ENCODE measurements around the gene C1orf159.
"Not testable (repeated sequence)": the region's sequence is repeated elsewhere in the genome, so short reads cannot be mapped to it uniquely, and the experiment has no call there.

Gene C1orf159

DNA sequence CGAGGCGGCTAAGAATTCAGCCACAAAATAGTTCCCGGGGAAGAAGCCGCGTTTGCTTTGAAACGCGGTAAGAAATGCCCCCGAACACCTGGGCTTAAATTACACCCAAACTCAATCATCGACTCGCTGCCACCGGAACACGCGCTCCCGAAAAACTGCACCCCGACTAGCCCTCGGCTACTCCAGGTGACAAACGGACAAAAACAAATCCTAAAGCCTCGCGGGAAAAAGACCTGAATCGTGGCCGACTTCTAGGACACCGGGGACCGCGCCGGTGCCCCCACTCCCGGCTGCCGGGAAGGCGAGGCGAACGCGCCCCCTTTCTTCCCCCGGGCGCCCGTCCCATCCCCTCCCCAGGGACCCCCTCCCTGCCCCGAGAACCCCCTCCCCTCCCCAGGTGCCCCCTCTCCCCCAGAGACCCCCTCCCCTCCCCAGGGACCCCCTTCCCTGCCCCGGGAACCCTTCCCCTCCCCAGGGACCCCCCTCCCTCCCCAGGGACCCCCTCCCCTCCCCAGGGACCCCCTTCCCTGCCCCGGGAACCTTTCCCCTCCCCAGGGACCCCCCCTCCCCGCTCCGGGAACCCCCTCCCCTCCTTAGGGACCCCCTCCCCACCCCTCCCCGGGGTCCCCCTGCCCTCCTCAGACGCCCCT is 628 bp downstream of the C1orf159 start:
- DNase-seq, result no peak

DNA sequence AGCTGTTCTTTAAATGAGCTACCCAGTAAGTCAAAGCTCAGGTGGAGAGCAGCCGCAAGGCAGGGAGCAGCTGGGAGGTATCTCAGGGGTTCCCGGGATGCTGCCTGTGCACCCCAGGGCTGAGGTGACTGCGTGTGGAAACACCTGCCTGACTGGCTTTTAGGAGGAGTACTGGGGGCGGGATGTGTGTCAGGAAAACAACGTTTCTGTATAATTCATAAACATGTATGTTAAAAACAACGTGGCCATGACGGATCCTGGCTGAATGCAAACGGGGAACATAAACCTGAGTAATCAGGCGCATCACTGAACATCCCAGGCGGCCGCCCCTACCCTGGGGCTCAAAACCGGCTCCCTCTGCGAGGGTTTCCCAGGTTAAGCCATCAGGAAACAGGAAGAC is 1.5 kb downstream of the C1orf159 start:
- DNase-seq, result no peak

DNA sequence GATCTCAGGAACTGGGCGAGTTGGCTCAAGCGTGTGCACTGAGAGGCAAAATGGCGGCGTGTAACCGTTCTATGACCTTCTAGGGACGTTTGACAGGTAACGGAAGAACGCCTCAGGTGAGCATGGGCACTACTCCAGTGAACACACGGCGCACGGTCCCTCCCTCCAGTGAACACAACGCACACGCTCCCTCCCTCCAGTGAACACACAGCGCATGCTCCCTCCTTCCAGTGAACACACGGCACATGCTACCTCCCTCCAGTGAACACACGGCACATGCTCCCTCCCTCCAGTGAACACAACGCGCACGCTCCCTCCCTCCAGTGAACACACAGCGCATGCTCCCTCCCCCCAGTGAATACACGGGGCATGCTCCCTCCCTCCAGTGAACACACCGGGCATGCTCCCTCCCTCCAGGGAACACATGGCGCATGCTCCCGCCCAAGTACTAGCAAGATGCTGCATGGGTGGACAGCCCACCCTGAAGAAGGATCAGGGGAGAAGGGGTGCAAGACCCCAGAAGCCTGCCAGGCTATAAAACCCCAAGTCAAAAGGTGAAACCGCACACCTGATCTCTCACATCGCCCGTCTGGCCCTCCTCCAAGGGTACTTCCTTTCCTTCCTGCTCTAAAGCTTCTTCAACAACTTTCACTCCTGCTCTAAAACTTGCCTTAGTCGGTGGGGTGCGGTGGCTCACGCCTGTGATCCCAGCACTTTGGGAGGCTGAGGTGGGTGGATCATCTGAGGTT is 3.5 kb downstream of the C1orf159 start:
- no peak for DNase-seq

DNA sequence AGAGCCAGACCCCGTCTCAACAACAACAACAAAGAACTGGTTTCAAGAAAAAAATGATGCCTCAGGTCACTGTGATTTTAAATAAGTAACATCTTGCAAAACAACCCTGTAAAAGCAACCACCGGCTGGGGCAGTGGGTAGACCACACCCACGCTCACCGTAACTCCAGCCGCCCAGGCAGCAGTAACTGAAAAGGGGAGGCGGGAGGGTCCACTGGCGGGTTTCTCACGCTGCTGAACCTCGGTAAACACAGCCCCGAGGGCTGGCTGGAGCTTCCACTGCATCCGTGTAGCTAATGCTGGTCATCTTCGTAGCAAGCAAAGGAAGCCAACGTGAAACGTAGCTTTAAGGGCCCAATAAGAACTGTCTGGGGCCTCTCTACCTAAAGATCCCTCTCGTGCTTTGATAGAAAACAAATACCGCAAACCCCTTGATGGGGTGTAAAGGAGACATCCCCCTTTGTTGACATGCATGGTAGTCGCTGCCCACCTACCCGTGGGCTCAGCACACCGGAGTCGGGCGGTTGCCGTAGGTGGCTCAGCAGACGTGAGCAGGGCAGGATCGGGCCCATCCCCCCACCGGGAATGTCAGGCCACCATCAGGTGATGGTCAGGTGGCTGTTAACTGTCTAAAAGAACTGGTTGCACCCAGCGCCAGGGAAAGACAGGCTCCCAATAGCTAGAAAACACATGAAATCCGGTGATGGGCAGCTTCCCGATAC is 4.2 kb downstream of the C1orf159 start:
- DNase-seq, result no peak

DNA sequence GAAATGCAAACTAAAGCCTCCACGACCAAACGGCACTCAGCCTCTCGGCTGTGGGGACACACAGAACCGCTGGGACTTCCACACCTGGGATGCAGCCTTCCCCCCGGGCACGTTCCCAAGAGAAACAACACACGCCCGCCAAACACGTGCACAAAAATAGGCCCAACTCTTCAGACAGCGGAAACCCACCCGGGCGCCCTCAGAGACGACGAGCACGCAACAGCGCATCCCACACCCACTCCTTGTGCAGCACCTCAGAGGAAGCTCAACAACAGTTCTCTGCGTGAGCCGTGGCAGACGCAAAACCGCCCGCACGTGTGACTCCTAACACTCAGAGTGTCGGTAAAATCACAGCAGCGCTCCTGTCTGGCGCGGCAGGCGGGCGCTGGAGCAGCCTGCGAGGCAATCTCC is 5.3 kb downstream of the C1orf159 start:
- DNase-seq, result no peak

DNA sequence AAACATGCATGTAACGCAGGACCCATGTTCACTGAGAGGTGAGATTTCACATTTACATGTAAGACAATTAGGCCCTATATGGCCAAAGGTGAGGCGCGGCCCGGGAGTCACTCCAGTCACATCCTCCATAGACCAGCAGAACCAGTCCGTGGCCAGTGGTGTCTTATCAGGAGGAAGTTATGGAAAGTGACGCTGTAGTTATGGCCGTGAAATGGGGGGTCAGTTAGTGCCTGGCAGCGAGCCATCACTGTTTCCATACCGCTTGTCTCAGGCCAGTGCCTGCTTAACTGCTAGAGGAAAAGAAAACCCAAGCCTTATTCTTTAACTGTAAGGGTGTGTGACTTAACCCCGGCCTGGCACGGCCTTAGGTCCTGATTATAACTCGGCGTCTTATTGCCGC is 6.1 kb downstream of the C1orf159 start:
- DNase-seq, result no peak

DNA sequence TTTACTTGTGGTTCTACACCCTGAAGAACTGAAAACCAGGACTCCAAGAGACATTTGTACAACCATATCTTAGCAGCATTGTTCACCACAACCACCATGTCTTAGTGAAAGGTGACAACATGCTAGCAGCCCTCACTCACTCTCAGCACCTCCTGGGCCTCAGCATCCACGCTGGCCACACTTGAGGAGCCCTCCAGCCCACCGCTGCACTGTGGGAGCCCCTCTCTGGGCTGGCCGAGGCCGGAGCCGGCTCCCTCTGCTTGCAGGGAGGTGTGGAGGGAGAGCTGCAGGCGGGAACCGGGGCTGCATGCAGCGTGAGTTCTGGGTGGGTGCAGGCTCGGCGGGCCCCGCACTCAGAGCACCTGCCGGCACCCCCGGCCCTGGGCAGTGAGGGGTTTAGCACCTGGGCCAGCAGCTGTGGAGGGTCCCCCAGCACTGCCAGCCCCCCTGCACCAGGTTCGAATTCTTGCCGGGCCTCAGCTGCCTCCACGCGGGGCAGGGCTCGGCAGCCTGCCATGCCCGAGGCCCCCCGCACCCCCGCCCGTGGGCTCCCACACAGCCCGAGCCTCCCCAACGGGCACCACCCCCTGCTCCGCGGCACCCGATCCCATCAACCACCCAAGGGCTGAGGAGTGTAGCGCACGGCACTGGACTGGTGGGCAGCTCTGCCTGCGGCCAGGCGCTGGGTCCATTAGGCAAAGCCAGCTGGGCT is 9.2 kb downstream of the C1orf159 start:
- no peak for DNase-seq

DNA sequence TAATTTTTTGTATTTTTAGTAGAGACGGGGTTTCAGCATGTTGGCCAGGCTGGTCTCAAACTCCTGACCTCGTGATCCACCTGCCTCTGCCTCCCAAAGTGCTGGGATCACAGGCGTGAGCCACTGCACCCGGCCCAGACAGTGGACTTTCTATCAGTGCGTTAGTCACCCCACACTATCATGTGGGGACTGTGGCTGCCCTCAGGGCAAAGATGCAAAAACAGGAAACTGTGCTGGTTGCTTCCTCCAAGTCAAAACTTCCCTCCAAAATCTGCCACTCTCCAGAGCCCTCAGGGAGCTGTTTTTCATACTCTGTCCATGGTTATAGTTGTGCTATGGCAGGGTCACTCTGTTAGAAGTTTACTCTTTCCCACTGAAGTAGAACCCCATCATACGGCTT is 11.7 kb downstream of the C1orf159 start:
- DNase-seq, result not testable (repeated sequence)

DNA sequence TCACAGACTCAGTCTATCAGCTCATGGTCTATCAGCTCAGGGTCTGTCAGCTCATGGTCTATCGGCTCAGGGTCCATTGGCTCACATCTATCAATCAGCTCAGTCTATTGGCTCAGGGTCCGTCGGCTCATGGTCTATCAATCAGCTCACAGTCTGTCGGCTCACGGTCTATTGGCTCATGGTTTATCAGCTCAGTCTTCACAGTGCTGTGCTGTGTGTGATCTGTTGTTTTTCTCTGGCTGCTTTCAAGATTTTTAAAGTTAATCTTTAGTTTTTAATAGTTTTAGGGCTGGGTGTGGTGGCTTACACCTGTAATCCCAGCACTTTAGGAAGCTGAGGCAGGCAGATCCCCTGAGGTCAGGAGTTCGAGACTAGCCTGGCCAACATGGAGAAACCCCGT is 14.4 kb downstream of the C1orf159 start:
- no peak for DNase-seq

DNA sequence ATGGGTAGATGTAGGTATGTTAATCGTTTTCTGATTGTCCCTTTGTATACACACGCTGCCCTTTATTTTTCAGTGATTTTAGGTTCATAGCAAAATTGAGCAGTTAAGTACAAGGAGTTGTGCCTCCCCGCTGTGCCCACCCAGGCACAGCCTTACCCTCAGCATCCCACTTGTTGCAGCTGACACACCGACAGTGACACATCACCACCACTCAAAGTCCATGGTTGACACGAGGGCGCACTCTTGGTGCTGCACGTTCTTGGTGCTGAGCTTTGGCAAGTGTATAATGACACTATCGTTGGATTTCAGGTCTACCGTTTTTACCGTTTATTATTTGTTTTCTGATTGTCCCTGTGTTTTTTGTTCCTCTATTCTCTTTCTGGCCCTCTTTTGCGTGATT is 15.6 kb downstream of the C1orf159 start:
- DNase-seq, result no peak

DNA sequence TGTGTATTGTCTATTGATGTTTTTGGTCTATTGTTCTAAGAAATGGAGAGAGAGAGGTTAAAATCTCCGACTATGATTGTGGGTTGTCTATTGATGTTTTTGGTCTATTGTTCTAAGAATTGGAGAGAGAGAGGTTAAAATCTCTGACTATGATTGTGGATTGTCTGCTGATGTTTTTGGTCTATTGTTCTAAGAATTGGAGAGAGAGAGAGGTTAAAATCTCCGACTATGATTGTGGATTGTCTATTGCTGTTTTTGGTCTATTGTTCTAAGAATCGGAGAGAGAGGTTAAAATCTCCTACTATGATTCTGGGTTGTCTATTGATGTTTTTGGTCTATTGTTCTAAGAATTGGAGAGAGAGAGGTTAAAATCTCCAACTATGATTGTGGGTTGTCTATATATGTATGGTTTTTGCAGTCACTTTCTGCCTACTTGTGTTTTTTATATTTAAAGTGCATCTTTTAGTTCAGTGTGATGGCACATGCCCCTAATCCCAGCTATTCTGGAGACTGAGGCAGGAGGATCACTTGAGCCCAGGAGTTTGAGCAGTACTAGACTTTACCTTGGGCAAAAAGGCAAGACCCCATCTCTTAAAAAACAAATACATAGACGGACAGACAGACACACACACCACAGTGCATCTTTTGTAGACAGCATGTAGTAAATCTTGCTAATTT is 16.2 kb downstream of the C1orf159 start:
- DNase-seq, result no peak

DNA sequence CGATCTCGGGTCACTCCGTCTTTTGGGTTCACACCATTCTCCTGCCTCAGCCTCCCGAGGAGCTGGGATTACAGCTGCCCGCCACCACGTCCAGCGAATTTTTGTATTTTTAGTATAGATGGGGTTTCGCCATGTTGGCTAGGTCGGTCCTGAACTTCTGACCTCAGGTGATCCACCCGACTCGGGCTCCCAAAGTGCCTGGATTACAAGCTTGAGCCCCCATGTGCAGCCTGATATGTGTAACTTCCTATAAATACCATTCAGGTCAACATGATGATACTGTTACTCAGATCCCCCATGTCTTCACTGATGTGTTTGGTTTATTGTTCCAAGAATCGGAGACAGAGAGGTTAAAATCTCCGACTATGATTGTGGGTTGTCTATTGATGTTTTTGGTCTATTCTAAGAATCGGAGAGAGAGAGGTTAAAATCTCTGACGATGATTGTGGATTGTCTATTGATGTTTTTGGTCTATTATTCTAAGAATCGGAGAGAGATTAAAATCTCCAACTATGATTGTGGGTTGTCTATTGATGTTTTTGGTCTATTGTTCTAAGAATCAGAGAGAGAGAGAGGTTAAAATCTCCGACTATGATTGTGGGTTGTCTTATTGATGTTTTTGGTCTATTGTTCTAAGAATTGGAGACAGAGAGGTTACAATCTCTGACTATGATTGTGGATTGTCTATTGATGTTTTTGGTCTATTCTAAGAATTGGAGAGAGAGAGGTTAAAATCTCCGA is 17.0 kb downstream of the C1orf159 start:
- no peak for DNase-seq

DNA sequence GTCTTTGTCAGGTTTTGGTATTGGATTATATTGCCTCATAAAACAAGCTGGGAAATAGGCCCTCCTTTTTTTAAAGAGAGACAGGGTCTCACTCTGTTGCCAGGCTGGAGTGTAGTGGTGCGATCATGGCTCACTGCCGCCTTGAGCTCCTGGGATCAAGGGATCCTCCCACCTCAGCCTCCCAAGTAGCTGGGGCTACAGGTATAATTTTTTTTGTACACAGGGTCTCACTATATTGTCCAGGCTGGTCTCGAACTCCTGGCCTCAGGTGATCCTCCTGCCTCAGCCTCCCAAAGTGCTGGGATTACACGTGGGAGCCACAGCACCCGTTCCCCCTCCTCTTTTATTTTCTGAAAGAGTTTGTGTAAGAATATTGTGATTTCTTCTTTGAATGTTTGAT is 19.8 kb downstream of the C1orf159 start:
- DNase-seq, result not testable (repeated sequence)

DNA sequence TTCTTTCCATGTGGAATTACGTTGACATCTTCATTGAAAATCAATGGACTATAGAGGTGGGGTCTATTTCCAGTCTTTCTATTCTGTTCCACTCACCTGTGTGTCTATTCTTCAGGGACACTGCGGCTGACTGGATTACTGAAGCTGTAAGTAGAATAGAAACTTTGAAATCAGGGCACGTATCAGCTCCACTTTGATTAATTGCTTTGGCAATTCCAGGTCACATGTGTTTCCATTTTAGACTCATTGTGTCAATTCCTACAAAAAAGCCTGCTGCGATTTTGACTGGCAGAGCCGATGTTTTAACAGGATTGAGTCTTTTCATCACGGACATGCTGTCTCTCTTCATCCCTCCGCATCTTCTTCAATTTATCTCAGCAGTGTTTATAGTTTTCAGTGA is 20.9 kb downstream of the C1orf159 start:
- no peak for DNase-seq

DNA sequence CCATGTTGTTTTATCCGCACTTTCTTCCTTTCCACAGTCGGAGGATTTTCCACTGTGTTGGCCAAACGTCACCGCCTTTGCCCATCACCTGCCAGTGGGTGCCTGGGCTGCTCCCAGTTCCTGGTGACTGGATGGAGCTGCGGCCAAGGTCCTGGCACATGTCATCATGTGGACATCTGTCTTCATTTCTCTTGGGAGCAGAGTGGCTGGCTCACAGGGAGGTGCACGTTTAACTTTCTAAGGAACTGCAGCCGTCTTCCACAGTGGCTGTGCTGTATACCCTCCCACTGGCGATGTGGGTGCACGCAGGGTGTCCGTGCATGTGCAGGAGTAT is 22.3 kb downstream of the C1orf159 start:
- no peak for DNase-seq

DNA sequence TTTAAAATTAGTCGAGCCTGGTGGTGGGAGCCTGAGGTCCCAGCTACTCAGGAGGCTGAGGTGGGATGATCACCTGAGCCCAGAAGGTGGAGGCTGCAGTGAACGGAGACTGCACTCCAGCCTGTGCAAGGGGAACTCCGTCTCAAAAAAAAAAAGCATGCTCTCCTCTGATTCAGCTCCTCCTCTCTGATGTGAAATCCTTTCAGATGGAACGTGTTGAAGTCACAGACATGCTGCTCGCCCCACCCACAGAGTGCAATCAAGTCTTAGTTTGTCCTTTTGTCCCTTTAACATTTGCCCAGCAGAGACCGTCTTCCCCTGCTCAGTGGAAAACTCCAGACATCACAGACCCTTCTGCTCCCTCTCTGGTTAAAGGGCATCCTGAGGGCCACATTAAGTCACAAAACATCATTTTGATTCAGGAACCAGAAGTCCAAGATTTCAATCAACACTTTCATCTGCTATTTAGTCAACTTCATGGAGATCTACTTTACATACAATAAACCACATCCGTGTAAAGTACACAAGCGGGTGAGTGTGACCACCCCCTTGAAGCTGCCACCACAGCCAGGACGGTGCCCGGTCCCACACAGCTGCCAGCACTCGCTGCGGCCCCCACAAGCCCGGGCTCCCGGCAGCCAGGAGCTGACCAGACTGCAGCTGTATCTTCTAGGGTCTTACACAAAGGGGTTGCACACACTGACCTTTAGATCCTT is 22.8 kb downstream of the C1orf159 start:
- no peak for DNase-seq

DNA sequence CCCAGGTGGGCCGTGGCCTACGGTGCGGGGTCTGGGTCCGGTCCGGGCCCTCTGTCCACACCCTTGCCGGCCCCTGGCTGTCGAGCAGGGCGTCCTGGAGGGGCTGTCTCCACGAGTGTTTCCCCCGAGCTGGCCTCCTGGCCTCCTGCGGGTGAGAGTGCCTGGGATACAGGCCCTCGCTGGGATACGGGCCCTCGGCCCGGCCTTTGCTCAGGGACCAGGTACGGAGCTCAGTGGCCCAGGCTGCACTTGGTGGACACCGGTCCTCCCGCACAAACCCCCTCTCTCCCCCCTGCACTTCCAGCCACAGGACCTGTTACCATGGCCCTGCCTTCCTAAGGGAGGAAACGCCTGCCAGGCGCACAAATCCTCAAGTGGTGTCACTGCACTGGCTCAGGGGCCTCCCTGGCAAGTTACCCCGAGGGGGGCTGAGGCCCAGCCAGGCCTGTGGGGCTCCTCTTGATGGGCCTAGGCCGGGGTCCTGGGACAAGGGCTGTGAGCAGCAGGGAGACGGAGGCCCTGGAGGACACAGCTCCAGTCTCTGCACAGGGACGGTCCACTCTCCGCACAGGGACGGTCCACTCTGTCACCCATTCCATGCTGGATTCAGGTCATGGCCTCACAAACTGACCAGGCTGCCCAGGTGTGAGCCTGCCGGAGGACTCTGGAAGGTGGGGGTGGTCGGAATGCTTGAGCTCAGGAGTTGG is 23.6 kb downstream of the C1orf159 start:
- DNase-seq, result no peak

DNA sequence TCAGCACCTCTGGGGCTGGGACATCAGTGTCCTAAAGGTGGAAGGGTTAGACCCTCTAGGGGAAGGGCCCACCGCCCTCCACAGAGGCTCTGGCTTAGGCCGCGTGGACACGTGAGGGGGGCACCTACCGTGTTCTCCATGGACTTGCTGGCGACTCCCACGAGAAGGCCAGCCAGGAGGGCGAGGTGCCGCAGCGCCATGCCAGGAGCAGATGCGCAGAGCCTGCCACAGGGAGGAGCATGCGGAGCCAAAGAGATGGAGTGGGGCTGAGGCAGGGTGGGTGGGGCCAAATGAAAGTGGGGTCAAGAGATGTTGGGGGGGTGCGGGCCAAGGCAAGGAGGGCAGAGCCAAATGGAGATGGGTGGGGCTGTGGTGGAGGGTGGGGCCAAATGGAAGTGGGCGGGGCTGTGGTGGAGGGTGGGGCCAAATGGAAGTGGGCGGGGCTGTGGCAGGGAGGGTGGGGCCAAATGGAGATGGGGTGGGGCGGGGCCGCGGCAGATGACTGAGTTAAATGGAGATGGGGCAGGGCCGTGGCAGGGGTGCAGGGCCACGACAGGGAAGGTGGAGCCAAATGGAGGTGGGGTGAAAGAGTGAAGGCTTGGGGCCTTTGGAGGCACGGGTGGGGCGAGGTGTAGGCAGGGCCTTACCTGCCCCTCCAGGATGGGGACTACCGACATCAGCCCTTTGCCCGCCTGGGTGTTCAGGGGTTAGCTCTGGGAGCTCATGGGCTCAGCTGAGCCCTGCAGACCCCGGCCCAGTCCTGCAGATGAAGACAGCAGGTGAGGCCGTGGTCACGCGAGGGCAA is 24.3 kb downstream of the C1orf159 start:
- DNase-seq, result no peak

DNA sequence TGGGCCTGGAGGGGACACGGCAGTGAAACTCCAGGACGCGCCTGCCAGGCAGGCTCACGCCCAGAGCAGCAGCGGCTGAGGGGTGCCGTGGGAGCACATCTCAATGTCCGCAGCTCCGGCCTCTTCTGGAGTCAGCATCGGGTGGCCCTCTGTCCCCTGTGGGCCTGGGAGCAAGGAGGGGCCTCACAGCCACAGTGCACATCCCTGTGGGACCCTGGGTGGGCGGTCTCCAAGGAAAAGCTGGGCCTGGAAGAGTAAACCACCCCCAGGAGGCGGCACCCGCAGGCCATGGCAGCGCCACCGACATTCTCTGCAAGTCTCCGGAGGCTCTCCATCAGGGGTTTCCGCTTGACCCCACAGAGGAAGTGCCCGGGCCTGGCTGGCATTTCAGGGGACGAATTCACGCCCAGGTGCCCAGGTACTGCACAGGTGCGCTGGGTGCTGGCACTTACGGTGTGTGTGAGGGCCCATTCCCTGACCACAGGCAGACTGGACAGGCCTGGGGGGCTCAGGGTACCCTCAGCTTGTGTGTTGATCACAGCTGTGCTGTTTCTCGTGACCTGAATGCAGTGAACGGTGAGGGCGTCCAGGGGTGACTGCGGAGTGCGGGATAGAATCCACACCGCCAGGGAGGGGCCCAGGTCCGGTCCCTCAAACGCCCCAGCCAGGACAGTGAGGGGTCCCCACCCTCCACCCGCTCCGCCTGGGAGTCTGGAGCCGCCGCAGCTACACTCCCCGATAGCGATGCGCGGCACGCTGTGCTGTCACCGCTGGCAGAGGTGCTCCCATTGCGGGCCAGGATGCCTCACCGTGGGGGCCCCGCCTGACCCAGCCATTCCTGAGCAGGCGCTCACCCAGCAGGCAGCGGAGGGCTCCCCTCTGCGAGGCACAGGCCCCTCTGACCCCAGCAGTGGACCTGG is 25.2 kb downstream of the C1orf159 start:
- no peak for DNase-seq
